ENCODE data around the gene DPRX. TPM values are rescaled to one million over a fixed set of nuclear protein-coding genes. Genes with fewer than 3 reads are reported as not detected.

Gene DPRX
- not detected for total RNA-seq

- no peak within 1 kb of the TSS for H3K9ac ChIP-seq (ENCODE audit: low read depth in 1 of 3, low read length in 3 of 3)
- H3K9me3 ChIP-seq (ENCODE audit: control insufficient read depth in 3 of 3, low read length in 3 of 3), result peaks cover 0 to 5% (median 0%) of the 10 kb centered on the region in 3 donors
- H3K4me1 ChIP-seq (ENCODE audit: control insufficient read depth in 3 of 3, insufficient read depth in 3 of 3, low read length in 3 of 3), result no peaks in the 10 kb centered on the region
- H3K27ac ChIP-seq (ENCODE audit: low read depth, low read length), result no peak within 1 kb of the TSS
- no peaks in the 10 kb centered on the region for H3K36me3 ChIP-seq (ENCODE audit: control insufficient read depth in 3 of 3, insufficient read depth in 3 of 3, low read length in 3 of 3)
- no peak within 1 kb of the TSS for H3K4me3 ChIP-seq (ENCODE audit: low read length in 3 of 3)
- no peaks in the 10 kb centered on the region for H3K27me3 ChIP-seq (ENCODE audit: control insufficient read depth in 3 of 3, insufficient read depth in 3 of 3, low read length in 3 of 3)
Measured at GRCh38 chr19:53631949-53632407, at the start of gene DPRX. DPRX (plus strand) TSS chr19:53631999; CDS start chr19:53632107, 108 bp downstream.

- Histone ChIP-seq H3K27ac (ENCODE audit: low read depth, low read length) (no peak overlapping the region), H3K36me3 (ENCODE audit: control insufficient read depth in 3 of 3, insufficient read depth in 3 of 3, low read length in 3 of 3) (peaks cover under 1 to 18% (median 8%) of the 10 kb centered on the region in 3 donors), H3K4me3 (ENCODE audit: low read length in 3 of 3) (no peak overlapping the region), H3K27me3 (ENCODE audit: control insufficient read depth in 3 of 3, insufficient read depth in 3 of 3, low read length in 3 of 3) (no peaks in the 10 kb centered on the region), H3K4me1 (ENCODE audit: control insufficient read depth in 3 of 3, insufficient read depth in 3 of 3, low read length in 3 of 3) (no peaks in the 10 kb centered on the region), H3K9me3 (ENCODE audit: control insufficient read depth in 3 of 3, low read length in 3 of 3) (no peaks in the 10 kb centered on the region), H3K9ac (ENCODE audit: low read depth in 1 of 3, low read length in 3 of 3) (no peak overlapping the region)
Measured at GRCh38 chr19:53583181-53583580, 48.6 kb upstream of the DPRX start.

- no peak overlapping the region for H3K4me3 ChIP-seq (ENCODE audit: low read length in 3 of 3)
- no peaks in the 10 kb centered on the region for H3K36me3 ChIP-seq (ENCODE audit: control insufficient read depth in 3 of 3, insufficient read depth in 3 of 3, low read length in 3 of 3)
- no peak overlapping the region for H3K27ac ChIP-seq (ENCODE audit: low read depth, low read length)
- peaks cover 0 to 3% (median 0%) of the 10 kb centered on the region in 3 donors for H3K9me3 ChIP-seq (ENCODE audit: control insufficient read depth in 3 of 3, low read length in 3 of 3)
- H3K27me3 ChIP-seq (ENCODE audit: control insufficient read depth in 3 of 3, insufficient read depth in 3 of 3, low read length in 3 of 3), result no peaks in the 10 kb centered on the region
- no peak overlapping the region for H3K9ac ChIP-seq (ENCODE audit: low read depth in 1 of 3, low read length in 3 of 3)
- no peaks in the 10 kb centered on the region for H3K4me1 ChIP-seq (ENCODE audit: control insufficient read depth in 3 of 3, insufficient read depth in 3 of 3, low read length in 3 of 3)
Measured at GRCh38 chr19:53586277-53586691, 45.5 kb upstream of the DPRX start.

- Histone ChIP-seq H3K27ac (ENCODE audit: low read depth, low read length) (no peak overlapping the region), H3K36me3 (ENCODE audit: control insufficient read depth in 3 of 3, insufficient read depth in 3 of 3, low read length in 3 of 3) (no peaks in the 10 kb centered on the region), H3K4me3 (ENCODE audit: low read length in 3 of 3) (no peak overlapping the region), H3K9ac (ENCODE audit: low read depth in 1 of 3, low read length in 3 of 3) (no peak overlapping the region), H3K9me3 (ENCODE audit: control insufficient read depth in 3 of 3, low read length in 3 of 3) (no peaks in the 10 kb centered on the region), H3K4me1 (ENCODE audit: control insufficient read depth in 3 of 3, insufficient read depth in 3 of 3, low read length in 3 of 3) (no peaks in the 10 kb centered on the region), H3K27me3 (ENCODE audit: control insufficient read depth in 3 of 3, insufficient read depth in 3 of 3, low read length in 3 of 3) (no peaks in the 10 kb centered on the region)
Measured at GRCh38 chr19:53594811-53595509, 36.8 kb upstream of the DPRX start.

- H3K27me3 ChIP-seq (ENCODE audit: control insufficient read depth in 3 of 3, insufficient read depth in 3 of 3, low read length in 3 of 3), result no peaks in the 10 kb centered on the region
- no peaks in the 10 kb centered on the region for H3K9me3 ChIP-seq (ENCODE audit: control insufficient read depth in 3 of 3, low read length in 3 of 3)
- no peak overlapping the region for H3K27ac ChIP-seq (ENCODE audit: low read depth, low read length)
- no peak overlapping the region for H3K9ac ChIP-seq (ENCODE audit: low read depth in 1 of 3, low read length in 3 of 3)
- no peak overlapping the region for H3K4me3 ChIP-seq (ENCODE audit: low read length in 3 of 3)
- no peaks in the 10 kb centered on the region for H3K4me1 ChIP-seq (ENCODE audit: control insufficient read depth in 3 of 3, insufficient read depth in 3 of 3, low read length in 3 of 3)
- no peaks in the 10 kb centered on the region for H3K36me3 ChIP-seq (ENCODE audit: control insufficient read depth in 3 of 3, insufficient read depth in 3 of 3, low read length in 3 of 3)
Measured at GRCh38 chr19:53595510-53595867, 36.3 kb upstream of the DPRX start.

GRCh38 chr19:53596056-53596455, 35.7 kb upstream of the DPRX start:
- no peaks in the 10 kb centered on the region for H3K4me1 ChIP-seq (ENCODE audit: control insufficient read depth in 3 of 3, insufficient read depth in 3 of 3, low read length in 3 of 3)
- no peaks in the 10 kb centered on the region for H3K9me3 ChIP-seq (ENCODE audit: control insufficient read depth in 3 of 3, low read length in 3 of 3)
- no peaks in the 10 kb centered on the region for H3K27me3 ChIP-seq (ENCODE audit: control insufficient read depth in 3 of 3, insufficient read depth in 3 of 3, low read length in 3 of 3)
- H3K36me3 ChIP-seq (ENCODE audit: control insufficient read depth in 3 of 3, insufficient read depth in 3 of 3, low read length in 3 of 3), result no peaks in the 10 kb centered on the region
- no peak overlapping the region for H3K4me3 ChIP-seq (ENCODE audit: low read length in 3 of 3)
- no peak overlapping the region for H3K9ac ChIP-seq (ENCODE audit: low read depth in 1 of 3, low read length in 3 of 3)
- H3K27ac ChIP-seq (ENCODE audit: low read depth, low read length), result no peak overlapping the region

- no peak overlapping the region for H3K4me3 ChIP-seq (ENCODE audit: low read length in 3 of 3)
- H3K9ac ChIP-seq (ENCODE audit: low read depth in 1 of 3, low read length in 3 of 3), result no peak overlapping the region
- H3K4me1 ChIP-seq (ENCODE audit: control insufficient read depth in 3 of 3, insufficient read depth in 3 of 3, low read length in 3 of 3), result no peaks in the 10 kb centered on the region
- H3K27me3 ChIP-seq (ENCODE audit: control insufficient read depth in 3 of 3, insufficient read depth in 3 of 3, low read length in 3 of 3), result no peaks in the 10 kb centered on the region
- no peak overlapping the region for H3K27ac ChIP-seq (ENCODE audit: low read depth, low read length)
- no peaks in the 10 kb centered on the region for H3K36me3 ChIP-seq (ENCODE audit: control insufficient read depth in 3 of 3, insufficient read depth in 3 of 3, low read length in 3 of 3)
- H3K9me3 ChIP-seq (ENCODE audit: control insufficient read depth in 3 of 3, low read length in 3 of 3), result no peaks in the 10 kb centered on the region
Measured at GRCh38 chr19:53597023-53597422, 34.8 kb upstream of the DPRX start.

GRCh38 chr19:53598361-53598760, 33.4 kb upstream of the DPRX start:
- no peak overlapping the region for H3K4me3 ChIP-seq (ENCODE audit: low read length in 3 of 3)

GRCh38 chr19:53600217-53600616, 31.6 kb upstream of the DPRX start:
- H3K27ac ChIP-seq (ENCODE audit: low read depth, low read length), result peak overlapping the region; percentile 47
- H3K4me3 ChIP-seq (ENCODE audit: low read length in 3 of 3), result no peak overlapping the region
- H3K9me3 ChIP-seq (ENCODE audit: control insufficient read depth in 3 of 3, low read length in 3 of 3), result no peaks in the 10 kb centered on the region
- H3K36me3 ChIP-seq (ENCODE audit: control insufficient read depth in 3 of 3, insufficient read depth in 3 of 3, low read length in 3 of 3), result no peaks in the 10 kb centered on the region
- H3K27me3 ChIP-seq (ENCODE audit: control insufficient read depth in 3 of 3, insufficient read depth in 3 of 3, low read length in 3 of 3), result no peaks in the 10 kb centered on the region
- peak overlapping the region in 1 of 3 donors; percentile 33 for H3K9ac ChIP-seq (ENCODE audit: low read depth in 1 of 3, low read length in 3 of 3)
- H3K4me1 ChIP-seq (ENCODE audit: control insufficient read depth in 3 of 3, insufficient read depth in 3 of 3, low read length in 3 of 3), result no peaks in the 10 kb centered on the region

More at GRCh38 chr19:53598361-53598760, 33.4 kb upstream of the DPRX start:
- Histone ChIP-seq H3K9me3 (ENCODE audit: control insufficient read depth in 3 of 3, low read length in 3 of 3) (no peaks in the 10 kb centered on the region), H3K4me1 (ENCODE audit: control insufficient read depth in 3 of 3, insufficient read depth in 3 of 3, low read length in 3 of 3) (no peaks in the 10 kb centered on the region), H3K27me3 (ENCODE audit: control insufficient read depth in 3 of 3, insufficient read depth in 3 of 3, low read length in 3 of 3) (no peaks in the 10 kb centered on the region), H3K9ac (ENCODE audit: low read depth in 1 of 3, low read length in 3 of 3) (no peak overlapping the region), H3K27ac (ENCODE audit: low read depth, low read length) (no peak overlapping the region), H3K36me3 (ENCODE audit: control insufficient read depth in 3 of 3, insufficient read depth in 3 of 3, low read length in 3 of 3) (no peaks in the 10 kb centered on the region)

- no peaks in the 10 kb centered on the region for H3K36me3 ChIP-seq (ENCODE audit: control insufficient read depth in 3 of 3, insufficient read depth in 3 of 3, low read length in 3 of 3)
Measured at GRCh38 chr19:53606031-53606430, 25.8 kb upstream of the DPRX start.

More at GRCh38 chr19:53606031-53606430, 25.8 kb upstream of the DPRX start:
- H3K27me3 ChIP-seq (ENCODE audit: control insufficient read depth in 3 of 3, insufficient read depth in 3 of 3, low read length in 3 of 3), result no peaks in the 10 kb centered on the region
- H3K9me3 ChIP-seq (ENCODE audit: control insufficient read depth in 3 of 3, low read length in 3 of 3), result peaks cover 0 to 2% (median 0%) of the 10 kb centered on the region in 3 donors
- no peak overlapping the region for H3K27ac ChIP-seq (ENCODE audit: low read depth, low read length)
- H3K4me1 ChIP-seq (ENCODE audit: control insufficient read depth in 3 of 3, insufficient read depth in 3 of 3, low read length in 3 of 3), result no peaks in the 10 kb centered on the region
- H3K9ac ChIP-seq (ENCODE audit: low read depth in 1 of 3, low read length in 3 of 3), result no peak overlapping the region
- no peak overlapping the region for H3K4me3 ChIP-seq (ENCODE audit: low read length in 3 of 3)

Data from skeletal muscle tissue (tissue), 4 donors.